AG08396 (cell line): Measurements from ENCODE around the gene NATD1.
"Not testable (repeated sequence)": the region's sequence is repeated elsewhere in the genome, so short reads cannot be mapped to it uniquely, and the experiment has no call there.

Source experiments
- DNase-seq: peaks from one replicate; pipeline ENCODE4 v3.0.0; 2012; ENCODE audit warnings: low spot score, mixed read lengths

Gene NATD1

DNA sequence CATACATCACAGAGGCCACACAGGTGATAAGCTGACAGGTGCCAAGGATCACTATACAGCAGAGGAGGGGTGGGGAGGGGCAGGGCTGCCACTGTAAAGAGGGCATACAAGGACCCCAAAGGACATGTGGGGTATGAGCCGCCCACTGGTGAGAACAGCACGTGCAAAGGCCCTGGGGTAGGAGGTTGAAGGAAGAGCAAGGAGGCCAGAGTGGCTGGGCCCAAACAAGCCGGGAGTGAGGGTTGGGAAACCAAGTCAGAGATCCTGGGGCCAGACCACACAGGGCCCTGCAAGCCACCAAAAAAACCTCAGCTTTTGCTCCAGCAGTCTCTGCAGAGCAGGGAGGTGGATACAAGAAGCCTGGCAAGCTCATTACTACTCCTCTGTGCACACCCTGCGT, 6.5 kb downstream of the NATD1 start:
- DNase-seq: no peak

DNA sequence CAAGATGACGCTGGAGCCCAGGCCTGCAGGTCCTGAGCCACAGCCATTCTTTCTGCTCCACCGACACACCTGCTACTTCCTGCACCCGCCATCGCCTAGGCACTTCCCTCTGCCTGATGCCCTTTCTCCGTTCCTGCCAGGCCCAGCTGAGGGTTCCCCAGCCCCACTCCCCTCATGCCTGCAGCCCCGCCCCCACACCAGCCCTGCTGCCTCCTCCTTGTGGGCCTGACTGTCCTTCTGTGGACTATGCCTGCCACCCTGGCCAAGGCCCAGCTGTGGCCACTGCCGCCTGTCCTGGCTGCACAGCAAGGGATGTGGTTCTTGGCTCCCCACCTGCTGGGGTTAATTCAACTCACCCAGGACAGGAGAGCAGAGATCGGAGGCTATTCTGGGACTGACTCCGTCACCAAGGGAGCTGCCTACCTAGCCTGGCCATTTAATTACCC, 7.5 kb downstream of the NATD1 start:
- no peak for DNase-seq

DNA sequence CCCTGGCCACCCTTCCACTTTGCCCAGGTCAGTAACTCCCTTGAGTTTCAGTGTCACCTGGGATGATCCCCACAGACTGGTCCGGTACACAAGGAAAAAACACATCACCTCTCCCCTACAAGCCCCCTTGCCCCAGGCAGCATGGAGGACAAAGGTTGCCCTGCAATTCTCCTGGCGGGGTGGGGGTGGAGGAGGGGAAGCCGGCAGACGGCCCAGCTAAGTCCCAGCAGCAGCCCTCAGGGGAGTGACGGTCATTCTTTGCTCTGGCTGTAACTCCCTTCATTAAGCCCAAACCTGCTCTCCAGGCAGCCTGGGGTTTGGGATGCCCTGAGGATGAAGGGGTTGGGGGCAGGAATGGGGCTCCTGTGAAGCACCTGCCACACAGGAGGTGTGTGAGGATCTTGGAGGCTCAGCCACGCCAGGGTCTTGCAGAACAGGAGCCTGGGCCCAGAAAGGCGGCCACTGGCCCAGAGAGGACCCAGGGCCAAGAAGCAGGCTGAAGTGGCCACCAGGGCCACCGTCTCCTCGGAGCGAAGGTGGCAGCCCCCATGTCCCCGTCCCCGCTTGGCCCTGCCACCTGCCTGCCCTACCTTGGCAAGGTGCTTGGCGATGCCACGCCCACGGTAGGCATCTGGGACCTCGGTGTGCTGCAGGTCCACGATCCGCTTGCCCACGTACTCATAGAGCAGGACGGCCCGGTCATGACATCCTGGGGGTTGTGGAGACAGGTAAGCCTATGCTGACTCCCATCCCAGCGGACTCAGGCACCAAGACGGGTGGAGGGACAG, 9.5 kb downstream of the NATD1 start:
- no peak for DNase-seq

DNA sequence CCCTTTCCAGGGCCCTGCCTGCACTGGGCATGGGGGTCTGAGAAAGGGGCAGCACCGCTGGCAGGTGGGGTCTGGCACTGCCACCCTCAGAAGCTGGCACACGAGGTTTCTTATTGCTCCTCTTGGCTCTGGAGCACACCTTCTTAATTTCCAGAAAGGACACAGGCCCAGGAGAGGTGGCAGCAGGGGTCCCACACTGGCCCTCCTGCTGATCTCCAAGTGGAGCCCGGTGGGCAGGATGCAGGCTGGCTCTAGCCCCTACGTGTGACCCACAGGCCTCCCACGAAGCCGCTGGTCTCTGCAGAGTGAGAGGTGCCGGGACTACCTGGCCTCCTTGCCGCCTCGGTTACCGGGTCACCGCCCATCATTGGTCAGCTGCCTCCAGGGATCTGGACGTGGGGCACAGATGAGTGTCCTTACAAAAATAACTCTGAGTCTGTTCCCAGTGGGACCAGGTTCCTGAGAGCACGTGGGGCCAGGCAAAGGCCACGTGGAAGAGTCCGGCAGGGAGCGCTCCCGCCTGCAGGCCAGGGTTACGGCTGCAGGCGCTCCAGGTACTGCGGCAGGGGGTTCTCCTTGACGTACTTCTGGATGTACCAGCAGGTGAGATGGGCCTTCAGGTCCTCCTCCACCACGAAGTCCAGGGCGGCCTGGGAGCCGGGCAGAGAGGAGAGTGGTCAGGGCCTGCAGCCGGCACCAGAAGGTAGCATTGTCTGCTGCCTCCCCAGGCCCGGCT, 10.3 kb downstream of the NATD1 start:
- DNase-seq: no peak

DNA sequence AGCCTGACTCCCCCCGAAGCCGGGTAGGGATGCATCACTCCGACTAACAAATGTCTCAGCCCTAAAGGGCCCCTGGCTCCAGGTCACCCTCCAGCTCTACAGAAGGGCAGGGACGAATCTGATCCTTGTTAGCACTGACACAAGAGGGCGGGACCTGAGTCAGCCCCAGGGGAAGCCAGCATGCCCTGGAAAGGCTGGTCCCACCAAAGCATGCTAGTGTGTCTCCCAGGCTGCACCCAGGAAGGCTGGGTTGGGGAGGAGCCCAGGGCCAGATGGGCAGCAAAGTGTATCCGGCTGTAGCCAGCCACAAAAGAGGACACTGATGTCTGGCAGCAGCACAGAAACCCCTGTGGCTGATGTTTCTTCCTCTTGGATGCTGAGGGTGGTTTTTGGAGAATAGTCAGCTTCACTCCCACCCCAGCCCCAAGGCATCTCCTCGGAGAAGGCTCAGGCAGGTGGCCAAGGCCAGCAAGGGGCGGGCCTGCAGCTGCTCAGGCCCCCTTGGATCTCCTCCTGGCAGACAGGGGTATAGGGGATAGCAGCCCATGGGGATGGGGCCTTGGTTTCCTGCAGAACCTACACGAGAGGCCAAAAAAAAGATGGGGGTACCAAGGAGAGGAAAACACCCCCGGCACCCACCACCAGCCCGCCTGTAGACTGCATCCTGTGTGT, 11.0 kb downstream of the NATD1 start:
- no peak for DNase-seq

DNA sequence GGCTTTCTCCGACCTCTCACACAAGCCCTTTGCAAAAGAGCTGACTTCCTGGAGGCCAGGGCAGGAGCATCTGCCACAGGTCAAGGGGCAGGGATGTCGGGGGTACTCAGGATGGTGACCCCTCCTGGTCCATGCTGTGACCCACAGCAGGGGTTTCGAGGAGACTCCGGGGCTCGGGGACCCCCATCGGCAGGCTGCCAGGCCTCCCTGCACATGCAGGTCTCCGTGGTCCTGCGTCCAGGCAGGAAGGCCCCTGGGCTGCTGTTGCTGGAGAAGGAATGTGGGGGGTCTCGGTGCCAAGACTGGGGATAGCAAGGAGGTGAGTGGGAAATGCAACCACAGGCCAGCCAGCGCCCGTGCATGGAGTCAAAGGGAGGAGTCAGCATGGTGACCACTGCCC, 11.6 kb downstream of the NATD1 start:
- no peak for DNase-seq

DNA sequence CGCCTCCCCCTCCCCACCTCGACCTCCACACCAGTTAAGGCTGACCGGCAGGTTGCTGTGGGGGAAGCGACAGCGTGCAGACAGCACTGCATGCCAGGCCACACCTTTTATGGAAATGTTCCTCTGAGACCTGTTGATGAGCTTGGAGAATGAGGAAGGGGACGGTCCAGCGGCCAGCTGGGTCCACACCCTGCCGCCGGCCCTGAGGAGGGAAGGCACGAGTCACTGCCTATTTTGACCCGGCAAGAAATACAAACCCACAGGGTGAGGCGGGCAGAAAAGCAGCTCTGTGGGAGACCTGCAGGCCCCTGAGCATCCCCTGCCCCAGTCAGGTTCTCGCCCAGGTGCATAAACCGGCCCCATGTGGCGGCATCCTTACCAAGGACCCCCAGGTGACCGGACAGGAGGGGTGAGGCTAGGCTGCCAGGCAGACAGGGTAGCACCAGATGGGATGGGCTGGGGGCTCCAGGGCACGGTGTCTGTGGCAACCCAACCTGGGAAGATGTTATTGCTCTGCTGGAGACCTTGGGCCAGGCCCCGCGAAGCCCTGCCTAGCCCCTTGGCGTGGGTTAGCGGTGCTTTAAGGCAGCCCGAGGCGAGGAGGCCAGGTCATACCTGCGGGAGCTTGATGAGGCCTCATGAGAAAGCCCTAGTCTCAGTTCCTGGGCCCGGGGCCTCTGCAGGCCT, 12.7 kb downstream of the NATD1 start:
- no peak for DNase-seq

DNA sequence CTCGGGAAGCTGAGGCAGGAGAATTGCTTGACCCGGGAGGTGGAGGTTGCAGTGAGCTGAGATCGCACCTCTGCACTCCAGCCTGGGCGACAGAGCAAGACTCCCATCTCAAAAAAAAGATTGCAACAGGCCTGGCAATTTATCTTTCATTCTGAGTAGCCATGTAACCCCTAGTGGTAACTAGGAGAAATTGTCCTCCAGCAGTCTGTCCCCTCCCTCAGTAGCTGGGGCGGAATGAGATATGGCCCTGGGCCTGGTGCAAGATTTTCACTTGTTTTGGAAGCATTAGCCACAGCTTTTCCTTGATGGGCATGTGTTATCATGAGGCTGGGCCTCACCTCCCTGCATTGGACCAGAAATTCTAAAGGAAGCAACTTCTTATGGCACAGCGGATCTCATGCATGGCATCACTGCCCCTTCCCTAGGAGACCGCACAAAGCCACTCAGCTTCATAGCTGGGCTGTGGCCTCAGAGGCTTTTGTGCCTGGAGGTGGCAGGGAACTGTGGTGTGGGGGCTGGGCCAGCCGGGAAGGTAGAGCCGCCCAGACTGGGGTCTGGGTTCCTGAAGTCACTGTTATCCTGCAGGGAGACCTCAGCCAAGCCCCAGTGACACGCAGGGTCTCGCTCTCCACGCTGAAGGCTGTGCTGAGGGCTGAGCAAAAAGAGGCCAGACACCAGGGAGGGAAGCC, 13.4 kb downstream of the NATD1 start:
- peak; percentile 67 for DNase-seq

DNA sequence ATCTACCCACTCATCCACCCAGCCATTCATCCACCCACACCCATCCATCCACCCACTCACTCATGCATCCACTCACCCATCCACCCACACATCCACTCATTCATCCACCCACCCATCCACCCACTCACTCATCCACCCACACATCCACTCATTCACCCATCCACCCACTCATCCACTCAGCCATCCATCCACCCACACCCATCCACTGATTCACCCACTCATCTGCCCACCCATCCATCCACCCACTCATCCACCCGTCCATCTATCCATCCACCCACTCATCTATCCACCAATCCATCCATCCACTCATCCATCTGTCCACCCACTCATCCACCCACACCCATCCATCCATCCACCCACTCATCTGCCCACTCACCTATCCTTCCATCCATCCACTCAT, 17.3 kb downstream of the NATD1 start:
- no peak for DNase-seq

DNA sequence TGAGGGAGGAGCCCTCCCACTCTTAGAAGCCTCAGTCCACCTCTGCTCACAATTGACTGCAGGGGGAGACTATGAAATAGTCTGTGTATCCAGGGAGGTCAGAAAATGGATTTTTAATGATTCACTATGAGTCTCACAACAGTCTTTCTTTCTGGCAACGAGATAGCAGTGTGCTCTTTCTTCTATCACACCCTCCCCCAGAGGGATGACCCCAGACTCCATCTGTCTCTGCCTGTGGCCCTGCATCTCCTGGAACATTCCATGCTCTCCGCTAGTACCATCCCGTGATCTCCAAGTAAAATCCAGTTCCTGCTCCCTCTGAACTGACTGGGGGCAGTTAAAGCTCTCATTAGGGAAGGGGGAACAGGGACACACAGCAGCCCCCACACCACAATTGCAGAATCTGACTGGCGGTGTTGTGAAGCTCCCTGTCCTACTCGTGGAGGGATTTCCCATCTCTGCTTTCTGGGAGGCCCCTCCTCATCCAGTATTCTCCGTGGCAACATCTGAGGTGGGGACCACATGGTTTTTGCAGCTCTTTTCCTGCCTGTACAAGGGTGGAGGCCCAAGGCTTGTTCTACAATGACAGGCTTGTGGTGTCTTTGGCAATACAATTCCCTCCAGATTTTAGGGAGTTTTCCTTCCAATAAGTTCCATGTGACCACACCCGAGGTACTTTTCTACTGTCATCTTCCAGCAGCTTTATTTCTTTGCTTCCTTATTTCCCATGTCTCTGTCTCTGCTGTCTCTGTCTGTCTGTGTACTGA, 19.4 kb downstream of the NATD1 start:
- no peak for DNase-seq

DNA sequence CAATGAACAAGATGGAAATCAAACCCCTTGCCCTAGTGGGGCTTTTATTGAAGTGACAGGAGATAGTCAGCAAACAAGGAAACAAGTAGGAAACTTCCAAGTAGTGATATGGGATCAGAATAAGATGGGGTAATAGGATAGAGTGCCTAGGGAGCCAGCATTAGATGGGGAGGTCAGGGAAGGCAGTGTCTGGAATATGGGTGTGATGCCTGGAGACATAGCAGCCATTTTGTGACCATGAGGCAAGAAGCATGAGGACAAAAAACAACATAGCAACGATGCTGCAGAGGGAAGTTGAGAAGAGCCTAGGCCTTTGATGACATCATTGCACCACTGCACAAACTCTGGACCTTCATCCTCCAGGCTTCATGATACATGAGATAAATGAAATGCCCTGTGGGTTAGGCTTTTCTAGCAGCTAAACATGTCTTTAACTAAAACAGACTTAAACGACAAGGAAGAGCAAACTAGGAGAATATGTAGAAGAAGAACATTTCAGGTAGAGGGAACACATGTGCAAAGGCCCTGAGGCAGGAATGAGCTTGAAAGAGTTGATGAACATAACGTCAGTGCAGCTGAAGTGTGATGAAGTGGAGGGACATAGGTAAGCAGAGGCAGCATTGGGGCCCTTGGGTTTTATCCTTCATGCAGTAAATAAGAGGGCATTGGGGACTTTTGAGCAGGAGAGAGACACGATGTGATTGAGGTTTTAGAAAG, 21.0 kb downstream of the NATD1 start:
- DNase-seq: no peak

DNA sequence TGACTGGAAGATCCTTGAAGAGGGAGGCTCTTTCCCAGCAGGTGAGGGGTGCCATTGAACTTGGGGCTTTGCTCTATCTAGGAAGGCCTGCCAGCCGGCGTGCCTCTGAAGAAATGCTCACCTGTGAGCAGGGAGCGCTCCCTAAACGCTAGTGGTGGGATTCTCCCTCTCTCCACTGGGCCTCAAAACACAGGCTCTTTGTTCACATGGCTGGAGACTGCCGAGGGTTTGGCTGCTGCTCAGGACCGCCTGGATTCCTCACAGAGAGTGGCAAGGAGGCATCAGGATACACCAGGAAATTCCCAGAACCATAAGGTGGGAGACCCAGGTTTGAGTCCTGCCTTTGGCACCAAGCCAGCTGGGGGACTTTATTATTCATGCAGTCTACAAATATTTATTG, 21.7 kb downstream of the NATD1 start:
- DNase-seq: no peak

DNA sequence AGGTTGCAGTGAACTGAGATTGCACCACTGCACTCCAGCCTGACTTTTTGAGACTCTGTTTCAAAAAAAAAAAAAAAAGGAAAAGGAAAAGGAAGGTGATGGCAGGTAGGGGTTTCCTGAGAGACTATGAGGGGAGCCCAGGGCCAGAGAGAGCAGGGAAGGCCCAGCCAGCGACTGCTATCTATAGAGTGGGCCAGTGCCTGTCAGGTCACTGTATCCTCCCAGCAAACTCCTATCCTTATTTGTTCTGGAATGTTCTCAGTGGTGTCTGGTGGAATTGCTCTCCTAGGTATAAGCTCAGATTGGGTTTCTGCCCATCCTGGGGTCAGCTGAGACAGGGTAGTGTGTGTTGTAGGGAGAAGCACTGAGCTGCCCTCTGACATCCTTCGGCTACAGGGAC, 24.4 kb downstream of the NATD1 start:
- DNase-seq: no peak

DNA sequence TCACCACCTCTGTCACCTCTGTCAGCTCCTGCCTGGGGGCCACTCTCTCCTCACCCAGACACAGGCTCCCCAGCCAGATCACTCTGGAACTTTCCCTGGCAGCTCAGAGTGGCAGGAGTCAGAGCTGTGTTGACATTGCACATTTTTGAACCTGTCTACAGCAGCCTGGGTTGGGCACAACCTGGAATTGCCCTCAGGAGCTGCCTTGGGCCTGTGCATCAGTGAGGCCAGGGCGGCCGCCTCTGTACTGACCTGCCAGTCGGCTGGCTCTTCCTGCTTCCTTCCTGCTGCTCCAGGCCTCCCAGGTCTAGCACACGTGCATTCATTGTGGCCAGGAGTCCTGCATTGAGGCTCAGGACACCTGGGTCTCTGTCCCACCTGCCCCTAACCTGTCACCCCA, 25.1 kb downstream of the NATD1 start:
- no peak for DNase-seq

DNA sequence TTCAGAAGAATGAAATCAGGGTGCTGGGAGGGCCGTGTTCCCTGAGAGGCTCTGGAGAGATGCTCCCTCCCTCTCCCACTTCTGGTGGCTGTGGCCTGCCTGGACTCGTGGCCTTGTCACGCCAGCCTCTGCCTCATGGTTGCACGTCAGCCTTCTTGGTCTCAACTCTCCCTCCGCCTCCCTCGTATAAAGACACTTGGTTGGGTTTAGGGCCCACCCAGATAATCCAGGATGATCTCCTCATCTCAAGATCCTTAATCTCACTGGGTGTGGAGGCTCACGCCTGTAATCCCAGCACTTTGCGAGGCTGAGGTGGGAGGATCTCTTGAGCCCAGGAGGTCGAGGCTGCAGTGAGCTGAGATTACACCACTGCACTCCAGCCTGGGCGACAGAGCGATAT, 25.9 kb downstream of the NATD1 start:
- DNase-seq: not testable (repeated sequence)

DNA sequence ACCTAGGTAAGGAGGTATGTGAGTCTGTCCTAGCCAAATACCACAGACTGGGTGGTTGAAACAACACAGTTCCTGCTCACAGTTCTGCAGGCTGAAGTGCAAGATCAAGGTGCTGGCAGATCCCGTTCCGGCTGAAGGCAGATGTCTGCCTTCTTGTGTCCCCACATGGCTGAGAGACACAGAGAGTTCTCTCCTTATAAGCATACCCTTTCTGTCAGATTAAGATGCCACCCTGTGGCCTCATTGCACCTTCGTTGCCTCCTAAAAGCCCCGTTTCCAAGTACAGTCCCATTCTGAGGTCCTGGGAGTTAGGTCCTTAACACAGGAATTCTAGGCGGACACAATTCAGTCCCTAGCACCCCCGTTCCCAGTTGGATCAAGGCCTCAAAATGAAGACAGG, 30.1 kb downstream of the NATD1 start:
- no peak for DNase-seq

DNA sequence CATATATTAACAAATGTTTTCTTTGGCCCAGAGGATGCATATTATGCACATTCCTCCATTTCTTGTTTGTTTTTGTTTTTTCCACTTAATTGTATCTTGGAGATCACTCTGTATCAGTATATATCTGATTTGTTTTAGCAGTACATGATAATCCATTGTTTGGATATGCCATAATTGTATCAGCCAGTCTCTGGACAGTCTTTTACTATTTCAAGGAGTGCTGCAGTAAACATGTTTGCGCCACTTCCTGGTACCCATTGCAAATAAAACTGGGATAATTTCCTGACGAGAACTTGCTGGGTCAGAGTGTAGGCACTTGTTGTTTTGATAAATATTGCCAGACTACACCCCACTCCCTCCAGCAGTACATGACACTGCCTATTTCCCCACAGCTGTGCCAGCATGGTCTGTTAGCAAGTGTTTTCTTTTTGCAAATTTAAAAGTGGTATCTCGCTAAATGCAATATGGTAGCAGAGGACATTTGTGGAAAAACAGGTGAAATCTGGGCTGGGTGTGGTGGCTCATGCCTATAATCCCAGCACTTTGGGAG, 34.3 kb downstream of the NATD1 start:
- DNase-seq: no peak

DNA sequence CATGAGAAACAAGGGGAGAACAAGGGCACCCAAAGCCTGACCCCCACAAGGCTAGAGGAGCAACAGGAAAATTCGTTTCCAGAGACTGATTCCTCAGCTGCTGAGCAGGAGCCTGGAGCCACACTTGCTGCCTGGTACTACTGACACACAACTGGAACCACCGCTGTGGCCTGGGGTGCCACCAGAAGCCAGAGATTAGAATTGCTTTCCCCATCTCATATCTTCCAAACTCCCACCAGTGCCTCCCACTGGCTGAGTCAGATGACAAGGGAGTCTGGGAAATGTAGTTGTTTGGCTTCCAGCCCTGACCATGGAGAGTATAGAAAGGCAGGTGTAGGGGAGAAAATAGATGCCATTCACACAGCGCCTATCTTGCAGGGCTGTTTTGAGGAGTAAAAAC, 35.1 kb downstream of the NATD1 start:
- no peak for DNase-seq

DNA sequence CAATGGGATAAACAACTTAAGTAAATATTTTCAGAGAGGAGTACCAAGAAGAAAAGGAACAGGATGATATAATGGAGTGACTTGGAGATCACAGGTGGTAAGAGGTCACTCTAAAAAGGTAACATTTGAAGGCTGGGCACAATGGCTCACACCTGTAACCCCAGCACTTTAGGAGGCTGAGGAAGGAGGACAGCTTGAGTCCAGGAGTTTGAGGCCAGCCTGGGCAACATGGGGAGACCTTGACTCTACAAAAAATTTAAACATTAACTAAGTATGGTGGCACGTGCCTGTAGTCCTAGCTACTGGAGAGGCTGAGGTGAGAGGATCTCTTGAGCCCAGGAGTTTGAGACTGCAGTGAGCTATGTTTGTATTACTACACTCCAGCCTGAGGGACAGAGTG, 35.9 kb downstream of the NATD1 start:
- DNase-seq: no peak

DNA sequence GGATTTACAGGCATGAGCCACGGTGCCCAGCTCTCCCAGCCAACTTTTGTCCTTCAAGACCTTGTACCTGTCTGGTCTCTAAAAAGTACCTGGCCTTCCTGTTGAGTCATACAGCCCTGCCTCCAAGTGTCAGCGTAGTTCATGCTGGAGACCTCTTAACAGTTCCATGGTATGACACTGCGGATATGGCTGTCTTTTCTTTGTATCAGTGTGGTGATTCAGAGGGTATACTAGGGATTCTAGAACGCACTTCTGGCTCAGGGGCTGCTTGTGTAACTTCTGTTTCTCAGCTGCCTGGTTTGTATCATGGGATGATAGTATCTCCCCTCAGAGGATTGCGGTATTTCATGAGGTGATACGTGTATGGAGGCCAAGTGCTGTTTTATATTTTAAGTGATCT, 37.3 kb downstream of the NATD1 start:
- DNase-seq: no peak
